Ovary (tissue), 9 donors: Measurements from ENCODE around the gene ASB13. TPM values are rescaled to one million over a fixed set of nuclear protein-coding genes. Genes with fewer than 3 reads are reported as not detected.
"Not testable (repeated sequence)": the region's sequence is repeated elsewhere in the genome, so short reads cannot be mapped to it uniquely, and the experiment has no call there.

Experiments
- DNase-seq, 5 donors: peaks; one replicate each; pipeline ENCODE4 v3.0.0-alpha.2; 2019 to 2020
- H3K27ac ChIP-seq, 2 donors: fragments of 200-600 bp; one replicate each; pipeline versions ENCODE4 v1.5.1 to v1.8.0; 2019 to 2022
- H3K27me3 ChIP-seq: fragments of 200-600 bp; one replicate; pipeline ENCODE4 v1.8.0; 2022
- H3K36me3 ChIP-seq: fragments of 200-600 bp; sonication (generic); one replicate; pipeline ENCODE4 v1.5.1; 2019
- H3K4me1 ChIP-seq: one replicate; pipeline ENCODE4 v1.8.1; 2013; ENCODE audit warnings: mild to moderate bottlenecking, moderate library complexity; ENCODE audit not compliant: insufficient read depth
- H3K4me3 ChIP-seq: fragments of 200-600 bp; sonication (generic); one replicate; pipeline ENCODE4 v1.5.1; 2017
- H3K9me3 ChIP-seq, 2 donors: fragments of 200-600 bp in 1 of 2; sonication (generic) in 1 of 2; one replicate each; pipeline versions ENCODE4 v1.5.1 to v1.8.1; 2013 to 2019; ENCODE audit warnings: mild to moderate bottlenecking in 1 of 2, moderate library complexity in 1 of 2
- EP300 ChIP-seq: sonication (generic); formaldehyde crosslinking; IDR thresholded peaks from one replicate; pipeline ENCODE4 v1.6.1; 2017; ENCODE audit warnings: antibody characterized with exemption
- POLR2A ChIP-seq: fragments of 450-650 bp; IDR thresholded peaks from one replicate; pipeline ENCODE4 v1.6.1; 2017; ENCODE audit warnings: antibody characterized with exemption, mild to moderate bottlenecking, moderate library complexity
- WGBS, 3 donors: extraction: QIAGEN DNeasy Blood & Tissue Kit in 1 of 3; methylation state at CpG; one replicate each; pipeline versions ENCODE4 v1.1.5 to v1.1.7; 2013 to 2017; 5-methylcytosine and 5-hydroxymethylcytosine counted together
- intact Hi-C, 4 donors: fragments of 100-400 bp; cut with DNase I; formaldehyde crosslinking; loops; one replicate each; pipeline versions ENCODE4 v1.11.0 to v1.15.1; 2022 to 2023
- polyA plus RNA-seq, 2 donors: library from polyadenylated mRNA; stranded (reverse); fragments of 200-250 nt in 1 of 2; fragments of 350-450 nt in 1 of 2; fragmentation: Illumina TruSeq in 1 of 2; extraction: RNeasy Lipid Tissue Mini Kit (QIAGEN cat#74804) in 1 of 2; gene quantifications; one replicate each; pipeline ENCODE4 v1.2.3, GENCODE V29; 2013 to 2014
- total RNA-seq, 7 donors: library from RNA; depleted of rRNA in 2 of 7; stranded (reverse); fragments of >200 nt in 2 of 7; fragmentation: NEBNext Ultra II Directional in 3 of 7; extraction: Animal tissue kit (Norgen Biotek cat#: 25700) in 3 of 7; gene quantifications; one replicate each; pipeline versions ENCODE4 v1.1.0 to v1.2.4, GENCODE V29; 2016 to 2023
- TF ChIP-seq, protein P1 (sequence below), 3 donors: fragments of 450-650 bp in 2 of 3; fragments of 200-600 bp in 1 of 3; IDR thresholded peaks; one replicate each; pipeline versions ENCODE4 v1.5.1 to v1.8.0; 2016 to 2022; ENCODE audit warnings: antibody characterized with exemption in 3 of 3, mild to moderate bottlenecking in 1 of 3
- donor health status: DM: no; HTN: no; CAD: no; lungs with moderate emphysema.
- donor health status: DM: no; HTN: no; CAD: no.
- donor health status: Bipolar disorder and iron deficiency.
- donor health status: DM: yes; HTN: yes; CAD: no.
- donor health status: DM: no; HTN: no; CAD: no.
- donor health status: DM: yes; HTN: yes; CAD: no.

The ASB13 gene
- total and polyA plus RNA-seq, 9 donors, result 15.0 to 45.6 (median 23.2) TPM

- DNase-seq, result peak; percentile 87 to 93 (median 90)
- peaks cover 24% of the 10 kb centered on the region for H3K4me1 ChIP-seq
- no peaks in the 10 kb centered on the region for H3K9me3 ChIP-seq
- H3K4me3 ChIP-seq, result no peak overlapping the region
- intact Hi-C loops, result loop anchor here (2.0 to 10.0 kb wide), 5 partner anchors 88 to 181 kb away; no protein-coding TSS in a partner anchor
- 15 to 44% (median 18%) methylated on average over 9 to 19 of the region's 19 CpGs for WGBS, 3 donors
- peak overlapping the region in 1 of 2 donors; percentile 44 for H3K27ac ChIP-seq
- H3K36me3 ChIP-seq, result no peaks in the 10 kb centered on the region
- no peaks in the 10 kb centered on the region for H3K27me3 ChIP-seq
- TF ChIP-seq, protein P1, sequence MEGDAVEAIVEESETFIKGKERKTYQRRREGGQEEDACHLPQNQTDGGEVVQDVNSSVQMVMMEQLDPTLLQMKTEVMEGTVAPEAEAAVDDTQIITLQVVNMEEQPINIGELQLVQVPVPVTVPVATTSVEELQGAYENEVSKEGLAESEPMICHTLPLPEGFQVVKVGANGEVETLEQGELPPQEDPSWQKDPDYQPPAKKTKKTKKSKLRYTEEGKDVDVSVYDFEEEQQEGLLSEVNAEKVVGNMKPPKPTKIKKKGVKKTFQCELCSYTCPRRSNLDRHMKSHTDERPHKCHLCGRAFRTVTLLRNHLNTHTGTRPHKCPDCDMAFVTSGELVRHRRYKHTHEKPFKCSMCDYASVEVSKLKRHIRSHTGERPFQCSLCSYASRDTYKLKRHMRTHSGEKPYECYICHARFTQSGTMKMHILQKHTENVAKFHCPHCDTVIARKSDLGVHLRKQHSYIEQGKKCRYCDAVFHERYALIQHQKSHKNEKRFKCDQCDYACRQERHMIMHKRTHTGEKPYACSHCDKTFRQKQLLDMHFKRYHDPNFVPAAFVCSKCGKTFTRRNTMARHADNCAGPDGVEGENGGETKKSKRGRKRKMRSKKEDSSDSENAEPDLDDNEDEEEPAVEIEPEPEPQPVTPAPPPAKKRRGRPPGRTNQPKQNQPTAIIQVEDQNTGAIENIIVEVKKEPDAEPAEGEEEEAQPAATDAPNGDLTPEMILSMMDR (IDR thresholded peaks at IDR 0.05), result peak; percentile 78 to 90 (median 87)
- TF ChIP-seq POLR2A, result no peak
These were observed 43.2 kb downstream of the ASB13 start for GRCh38 chr10:5623081-5623748.

- Histone ChIP-seq H3K36me3 (no peaks in the 10 kb centered on the region), H3K9me3 (no peaks in the 10 kb centered on the region), H3K4me1 (peaks cover 24% of the 10 kb centered on the region), H3K4me3 (no peak overlapping the region), H3K27ac (no peak overlapping the region), H3K27me3 (no peaks in the 10 kb centered on the region)
- no peak for DNase-seq
- 91 to 96% (median 94%) methylated on average over 6 of the region's 6 CpGs for WGBS, 3 donors
- TF ChIP-seq POLR2A, result no peak
- TF ChIP-seq EP300, result no peak
- TF ChIP-seq, protein P1 (IDR thresholded peaks at IDR 0.05), result no peak
- intact Hi-C loops, result loop anchor here (2.0 to 10.0 kb wide), 5 partner anchors 88 to 180 kb away; no protein-coding TSS in a partner anchor
These were observed 44.0 kb downstream of the ASB13 start for GRCh38 chr10:5622186-5622960.

GRCh38 chr10:5621371-5621770 lies 45.0 kb downstream of the ASB13 start:
- intact Hi-C loops, result loop anchor here (5.0 to 10.0 kb wide), 4 partner anchors 87 to 179 kb away; no protein-coding TSS in a partner anchor
- H3K36me3 ChIP-seq, H3K27me3 ChIP-seq, H3K9me3 ChIP-seq, H3K4me3 ChIP-seq, DNase-seq: not testable (repeated sequence)
- Histone ChIP-seq H3K4me1 (peaks cover 28% of the 10 kb centered on the region), H3K27ac (peak overlapping the region; percentile 35 to 82)
- 80 to 88% (median 81%) methylated on average over 6 of the region's 6 CpGs for WGBS, 3 donors

DNA sequence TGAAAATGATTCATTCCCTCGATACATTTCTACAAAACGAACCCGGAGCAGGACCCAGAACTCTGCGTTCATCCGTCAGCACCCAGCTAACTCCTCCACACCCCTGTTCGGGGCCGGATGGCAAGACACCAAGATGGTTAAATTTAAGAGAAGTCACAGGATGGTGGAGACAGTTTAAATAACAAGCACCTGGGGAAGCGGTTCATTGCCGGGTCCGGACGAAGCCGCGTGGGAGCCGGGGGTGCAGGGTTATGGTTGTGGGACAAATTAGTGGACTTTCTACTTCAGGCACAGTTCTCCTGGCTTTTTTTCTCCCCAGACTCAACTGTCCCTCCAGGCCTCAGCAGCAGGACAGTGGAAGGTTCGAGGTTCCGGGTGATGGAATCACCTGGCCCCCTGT lies 45.4 kb downstream of the ASB13 start:
- H3K9me3 ChIP-seq, result no peaks in the 10 kb centered on the region
- peak overlapping the region; percentile 35 to 82 for H3K27ac ChIP-seq
- intact Hi-C loops, result loop anchor here (5.0 to 10.0 kb wide), 4 partner anchors 86 to 179 kb away; no protein-coding TSS in a partner anchor
- H3K27me3 ChIP-seq, result no peaks in the 10 kb centered on the region
- WGBS, 3 donors, result 35 to 38% (median 36%) methylated on average over 16 of the region's 16 CpGs
- TF ChIP-seq, protein P1 (IDR thresholded peaks at IDR 0.05), result no peak
- no peak for TF ChIP-seq EP300
- TF ChIP-seq POLR2A, result no peak
- no peak overlapping the region for H3K4me3 ChIP-seq
- no peaks in the 10 kb centered on the region for H3K36me3 ChIP-seq
- H3K4me1 ChIP-seq, result peaks cover 28% of the 10 kb centered on the region
- DNase-seq, result peak in 3 of 5 donors; percentile 42 to 72 (median 52)
